ENCODE measurements around the gene TJP2.

TJP2 gene

GRCh38 chr9:69165581-69165980 lies 8.5 kb upstream of the TJP2 start:
- CTCF ChIA-PET, result interaction anchor here (0.7 to 1.4 kb wide), 3 partner anchors 11 to 1437 kb away, joined by 3 to 4 read pairs (median 3); no protein-coding TSS in a partner anchor

GRCh38 chr9:69168709-69169217 lies 5.3 kb upstream of the TJP2 start:
- H3K36me3 ChIP-seq (ENCODE audit: control insufficient read depth in 2 of 2, insufficient read depth in 1 of 2, low read length in 2 of 2), result no peaks in the 10 kb centered on the region
- ChIA-PET CTCF (interaction anchor here (0.7 to 4.1 kb wide), 4 partner anchors 11 to 30 kb away, joined by 3 to 16 read pairs (median 4); no protein-coding TSS in a partner anchor), POLR2A (no interaction called here)
- no peak overlapping the region for H3K4me3 ChIP-seq (ENCODE audit: low read depth, low read length)
- H3K4me1 ChIP-seq (ENCODE audit: control insufficient read depth, insufficient read depth, low read length), result peaks cover 10% of the 10 kb centered on the region; the same call in 1 of the 2 replicates
- TF ChIP-seq GLIS1 (tag by site-specific recombination; IDR thresholded peaks at IDR 0.05) (peak; percentile 50), ZFHX2 (tag by site-specific recombination; conservative IDR thresholded peaks at IDR 0.05) (0 out of 2 replicates have a peak, but pooled peaks have one; percentile 27), ZSCAN5A (tag by site-specific recombination; IDR thresholded peaks at IDR 0.05) (no peak), PRDM1 (tag by site-specific recombination; IDR thresholded peaks at IDR 0.05) (peak; percentile 44), ZNF169 (tag by site-specific recombination; IDR thresholded peaks at IDR 0.05) (no peak), EGR2 (tag by site-specific recombination; IDR thresholded peaks at IDR 0.05; ENCODE audit: low read depth) (peak; percentile 41; the same call in 1 of the 2 replicates), ZNF792 (tag by site-specific recombination; IDR thresholded peaks at IDR 0.05) (no peak), WT1 (tag by site-specific recombination; IDR thresholded peaks at IDR 0.05) (no peak)
- H3K9me3 ChIP-seq (ENCODE audit: control insufficient read depth, insufficient read depth, low read depth, low read length), result no peaks in the 10 kb centered on the region
- no peak overlapping the region for H3K27ac ChIP-seq (ENCODE audit: extremely low read depth, low read depth, low read length)

More at GRCh38 chr9:69165581-69165980, 8.5 kb upstream of the TJP2 start:
- TF ChIP-seq ZNF792 (tag by site-specific recombination; IDR thresholded peaks at IDR 0.05) (no peak), ZNF623 (tag by site-specific recombination; IDR thresholded peaks at IDR 0.05) (no peak), ZNF274 (IDR thresholded peaks at IDR 0.05; ENCODE audit: low read length) (no peak), ZNF274 (tag by site-specific recombination; IDR thresholded peaks at IDR 0.05; ENCODE audit: borderline replicate concordance) (no peak), MZF1 (tag by site-specific recombination; IDR thresholded peaks at IDR 0.05; ENCODE audit: borderline replicate concordance) (no peak), ZNF324 (tag by site-specific recombination; IDR thresholded peaks at IDR 0.05) (no peak), ZNF37A (tag by site-specific recombination; IDR thresholded peaks at IDR 0.05) (no peak), ZBTB10 (tag by site-specific recombination; IDR thresholded peaks at IDR 0.05) (no peak), ZNF571 (tag by site-specific recombination; IDR thresholded peaks at IDR 0.05) (no peak), ZBTB20 (tag by site-specific recombination; IDR thresholded peaks at IDR 0.05) (no peak), ELK4 (IDR thresholded peaks at IDR 0.05; ENCODE audit: borderline replicate concordance, low read depth, low read length) (no peak), ZNF366 (tag by site-specific recombination; conservative IDR thresholded peaks at IDR 0.05) (no peak), ZBTB49 (tag by site-specific recombination; IDR thresholded peaks at IDR 0.05; ENCODE audit: low read depth) (no peak), ZNF791 (tag by site-specific recombination; IDR thresholded peaks at IDR 0.05) (no peak), BCL11A (tag by site-specific recombination; IDR thresholded peaks at IDR 0.05; ENCODE audit: low read depth) (no peak), EGR2 (tag by site-specific recombination; IDR thresholded peaks at IDR 0.05; ENCODE audit: low read depth) (no peak), ZNF600 (tag by site-specific recombination; IDR thresholded peaks at IDR 0.05) (no peak)
- no peaks in the 10 kb centered on the region for H3K36me3 ChIP-seq (ENCODE audit: control insufficient read depth in 2 of 2, insufficient read depth in 1 of 2, low read length in 2 of 2)
- H3K9me3 ChIP-seq (ENCODE audit: control insufficient read depth, insufficient read depth, low read depth, low read length), result no peaks in the 10 kb centered on the region
- no peak overlapping the region for H3K27ac ChIP-seq (ENCODE audit: extremely low read depth, low read depth, low read length)
- POLR2A ChIA-PET, result interaction anchor here (0.6 kb wide), 1 partner anchor 10 kb away, joined by 4 read pairs; no protein-coding TSS in a partner anchor
- peaks cover 3% of the 10 kb centered on the region; the same call in 1 of the 2 replicates for H3K4me1 ChIP-seq (ENCODE audit: control insufficient read depth, insufficient read depth, low read length)
- H3K4me3 ChIP-seq (ENCODE audit: low read depth, low read length), result no peak overlapping the region
